LNCAP (cell line): Measurements from ENCODE around the gene ERN2.

Experiments
- CTCF ChIP-seq: fragments of 450-650 bp; IDR thresholded peaks from 2 replicates; pipeline ENCODE4 v1.5.1; 2017; ENCODE audit warnings: mild to moderate bottlenecking

ERN2 gene

GRCh38 chr16:23706439-23706838, 6.6 kb downstream of the ERN2 start:
- TF ChIP-seq CTCF = no peak

GRCh38 chr16:23705517-23705902, 7.5 kb downstream of the ERN2 start:
- TF ChIP-seq CTCF = no peak

GRCh38 chr16:23704772-23705516, 8.1 kb downstream of the ERN2 start:
- TF ChIP-seq CTCF = no peak

- TF ChIP-seq CTCF = no peak
These were observed 10.1 kb downstream of the ERN2 start for GRCh38 chr16:23702951-23703350.

- TF ChIP-seq CTCF = no peak
These were observed 12.0 kb downstream of the ERN2 start for GRCh38 chr16:23701045-23701444.

GRCh38 chr16:23700509-23700908, 12.5 kb downstream of the ERN2 start:
- TF ChIP-seq CTCF = no peak

GRCh38 chr16:23700093-23700492, 12.9 kb downstream of the ERN2 start:
- no peak for TF ChIP-seq CTCF

GRCh38 chr16:23699100-23699499, 13.9 kb downstream of the ERN2 start:
- TF ChIP-seq CTCF = no peak
